DMS53 treated with DMSO at 0.1 percent for 48 hours (cell line): ENCODE measurements around the gene ZFC3H1.
A peak's percentile ranks its signal among the peaks of the same experiment; 100 is the strongest.

Source experiments
- DNase-seq: peaks from one replicate; lab custom pipeline; 2025; ENCODE audit not compliant: unreplicated experiment; lab: John Stamatoyannopoulos, UW

The ZFC3H1 gene

DNA sequence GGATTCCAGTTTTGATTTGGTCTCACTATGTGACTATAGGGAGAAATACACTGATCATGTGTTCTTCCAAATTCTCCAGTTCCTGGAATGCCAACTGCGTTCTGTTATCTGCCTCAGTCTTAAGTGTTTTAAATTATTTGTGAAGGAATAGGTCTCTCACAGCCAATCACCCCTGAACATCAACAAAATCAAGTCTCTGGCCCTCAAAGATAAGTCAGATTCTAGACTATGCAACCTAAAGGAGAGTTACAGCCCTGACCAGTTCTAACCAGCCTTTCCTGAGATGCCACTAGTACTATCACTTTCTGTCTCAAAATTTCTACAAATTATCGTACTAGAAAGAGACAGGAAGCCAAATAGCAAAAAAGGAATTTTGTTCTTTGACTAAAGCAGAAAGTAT lies 22.3 kb downstream of the ZFC3H1 start:
- no peak for DNase-seq

DNA sequence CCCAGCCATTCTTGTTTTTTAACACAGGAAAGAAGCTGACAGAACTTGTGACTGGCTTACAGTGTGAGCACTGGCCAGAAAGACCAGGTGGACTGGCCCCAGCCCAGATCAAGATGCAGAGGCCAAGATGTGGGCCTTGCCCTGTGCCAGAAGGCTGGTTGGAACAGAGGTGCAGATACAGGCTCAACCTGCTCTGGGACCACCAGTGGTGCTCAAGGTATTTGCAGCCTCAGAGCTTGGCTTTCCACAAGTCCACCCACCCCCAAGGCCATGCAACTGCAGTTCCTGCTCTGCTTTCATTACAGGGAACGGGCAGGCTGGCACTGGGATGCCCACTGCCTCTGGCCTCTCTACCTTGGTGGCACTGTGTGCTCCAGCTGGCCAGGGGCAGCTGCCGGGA lies 23.3 kb downstream of the ZFC3H1 start:
- no peak for DNase-seq

DNA sequence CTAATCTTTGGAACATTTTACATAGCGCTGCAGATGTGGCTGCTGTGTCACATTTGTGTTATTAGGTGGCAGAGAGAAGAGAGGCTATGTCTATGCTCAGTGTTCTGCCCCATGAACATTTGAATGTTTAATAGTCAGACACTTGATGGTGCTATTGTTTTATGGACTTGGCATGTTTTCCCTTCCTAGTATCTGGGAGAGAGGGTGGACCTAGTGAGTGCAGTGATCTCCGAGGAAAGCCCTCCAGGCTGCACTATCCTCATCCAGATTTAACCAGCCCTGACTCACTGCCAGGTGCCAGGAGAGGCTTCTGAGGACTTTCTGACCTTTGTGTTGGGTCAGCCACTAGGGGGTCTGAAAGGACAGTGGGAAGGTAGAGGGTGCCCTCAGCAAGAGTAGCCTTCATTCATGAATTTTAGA lies 24.3 kb downstream of the ZFC3H1 start:
- DNase-seq, result no peak

DNA sequence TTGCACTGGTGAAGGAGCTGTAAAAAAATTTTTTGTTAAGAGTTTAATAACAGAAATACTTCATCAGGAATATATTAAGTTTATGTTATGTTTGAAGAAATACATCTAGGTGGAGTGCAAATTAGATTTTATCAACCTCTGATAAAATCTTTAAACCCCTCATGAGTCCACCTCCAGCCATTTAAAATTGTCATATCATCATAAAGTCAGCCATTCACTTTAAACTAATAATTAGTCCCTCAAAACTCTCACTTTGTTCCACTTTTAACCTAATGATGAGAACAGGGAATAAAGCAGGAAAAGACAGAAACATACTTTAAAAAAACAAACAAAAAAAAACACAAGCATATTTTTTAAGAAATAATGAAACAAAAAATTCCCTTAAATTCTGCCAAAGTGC lies 25.1 kb downstream of the ZFC3H1 start:
- DNase-seq, result no peak

DNA sequence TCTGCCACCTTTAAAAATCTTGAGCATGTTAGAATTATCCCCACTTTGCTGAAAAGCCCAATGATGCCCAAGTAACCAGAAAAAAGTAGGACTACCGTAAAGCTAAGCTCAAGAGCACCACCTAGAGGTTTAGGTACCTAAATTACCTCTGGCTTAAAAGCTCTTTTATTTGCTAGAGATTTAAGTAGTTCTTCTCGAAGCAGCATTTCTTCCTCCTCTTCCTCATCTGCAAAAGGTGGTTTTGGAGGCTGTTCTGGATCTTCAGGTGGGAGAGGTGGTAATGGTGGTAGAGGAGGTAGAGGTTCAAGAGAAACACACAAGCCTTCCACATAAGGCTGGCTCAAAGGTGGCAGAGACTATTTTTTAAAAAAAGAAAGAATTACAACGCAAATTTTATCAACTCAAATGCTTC lies 26.9 kb downstream of the ZFC3H1 start:
- DNase-seq, result peak; percentile 83

DNA sequence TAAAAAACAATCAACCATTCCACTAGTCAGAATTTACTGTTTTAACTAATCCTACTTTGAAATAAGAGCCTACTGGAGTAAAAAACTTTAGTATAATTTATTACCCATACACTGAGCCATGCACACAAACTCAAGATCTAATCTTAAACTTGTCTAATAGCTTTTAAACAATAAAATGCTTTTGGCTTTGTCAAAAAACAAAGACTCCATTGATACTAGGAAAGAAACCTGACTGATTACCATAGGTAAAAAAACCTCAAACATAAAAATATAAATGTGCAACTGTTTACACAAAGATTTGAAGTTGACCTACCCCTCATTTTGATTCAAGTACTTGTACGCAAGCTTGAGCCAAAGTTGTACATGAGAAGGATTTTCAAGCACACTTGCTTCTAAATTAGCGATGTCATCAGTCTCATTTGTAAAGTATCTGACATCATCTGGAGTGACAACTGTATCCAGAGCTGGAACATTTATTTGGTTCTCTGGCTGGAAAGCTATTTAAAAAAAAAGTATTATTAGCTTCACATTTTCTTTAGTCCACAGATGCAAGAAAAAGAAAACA lies 36.1 kb downstream of the ZFC3H1 start:
- DNase-seq, result no peak

DNA sequence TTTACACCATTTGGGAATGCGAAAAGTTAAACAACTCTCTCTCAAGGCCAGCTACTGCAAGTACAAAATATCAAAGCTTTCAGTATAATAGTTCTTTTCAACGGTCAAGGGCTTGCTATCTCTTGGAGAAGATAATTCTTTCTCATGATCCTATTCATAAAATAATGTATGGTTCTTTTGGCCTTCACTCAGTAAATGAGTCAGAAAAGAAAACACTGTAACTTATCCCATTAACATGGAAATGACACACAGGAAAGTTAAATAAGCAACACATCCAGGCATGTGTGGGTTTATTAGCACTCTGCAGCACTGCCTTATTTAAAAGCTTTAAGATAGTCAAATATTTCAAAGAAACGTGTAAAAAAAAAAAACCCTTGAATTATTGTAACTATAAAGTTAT lies 36.9 kb downstream of the ZFC3H1 start:
- no peak for DNase-seq

DNA sequence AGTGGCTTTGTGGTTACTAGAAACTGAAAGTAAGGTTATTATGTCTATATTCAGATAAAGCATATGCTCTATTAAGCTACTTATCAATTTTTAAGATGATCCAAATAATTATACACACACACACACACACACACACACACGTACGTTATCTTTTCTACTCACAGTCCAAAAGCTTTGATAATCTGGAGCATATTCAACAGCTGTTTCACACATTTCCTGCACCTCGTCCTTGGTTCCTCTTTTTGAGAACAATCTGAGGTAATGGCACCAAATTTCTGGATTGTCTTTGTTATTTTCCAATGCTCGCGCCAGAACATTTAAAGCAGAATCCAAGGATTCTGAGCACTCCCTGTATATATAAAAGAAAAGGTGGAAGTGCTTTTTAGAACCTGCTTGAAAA lies 37.5 kb downstream of the ZFC3H1 start:
- no peak for DNase-seq

DNA sequence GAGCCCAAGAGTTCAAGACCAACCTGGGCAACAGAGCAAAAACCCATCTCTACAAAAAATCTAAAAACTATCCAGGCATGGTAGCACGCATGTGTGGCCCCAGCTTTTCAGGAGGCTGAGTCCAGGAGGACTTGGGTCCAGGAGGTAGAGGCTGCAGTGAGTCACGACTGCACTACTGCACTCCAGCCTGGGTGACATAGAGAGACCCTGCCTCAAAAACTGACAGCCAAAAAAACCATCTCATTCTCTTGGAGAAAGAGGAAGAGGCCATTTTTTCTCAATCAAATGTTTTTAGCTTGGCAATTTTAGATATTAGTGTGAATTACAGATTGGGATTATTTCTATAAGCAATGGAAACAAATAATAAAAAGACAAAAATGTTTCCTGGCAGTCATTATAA lies 38.2 kb downstream of the ZFC3H1 start:
- DNase-seq, result no peak

DNA sequence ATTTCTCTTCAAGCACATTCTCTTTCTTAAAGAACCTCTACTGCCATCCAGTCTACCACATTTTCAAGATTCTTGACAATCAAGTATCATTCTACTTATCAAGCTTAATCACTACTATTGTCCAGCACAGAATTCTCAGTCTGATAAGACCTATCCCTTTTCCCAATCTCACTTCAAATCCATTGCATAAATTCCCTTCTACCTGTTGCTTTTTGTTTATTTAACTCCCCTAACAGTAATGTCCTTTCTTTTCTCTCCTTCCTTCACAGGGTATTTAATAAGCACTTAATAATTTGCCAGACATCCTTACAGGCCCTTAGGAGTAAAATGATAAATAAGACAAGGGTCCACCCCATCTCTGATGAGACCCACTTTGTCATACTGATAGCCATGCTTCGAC lies 41.7 kb downstream of the ZFC3H1 start:
- no peak for DNase-seq

DNA sequence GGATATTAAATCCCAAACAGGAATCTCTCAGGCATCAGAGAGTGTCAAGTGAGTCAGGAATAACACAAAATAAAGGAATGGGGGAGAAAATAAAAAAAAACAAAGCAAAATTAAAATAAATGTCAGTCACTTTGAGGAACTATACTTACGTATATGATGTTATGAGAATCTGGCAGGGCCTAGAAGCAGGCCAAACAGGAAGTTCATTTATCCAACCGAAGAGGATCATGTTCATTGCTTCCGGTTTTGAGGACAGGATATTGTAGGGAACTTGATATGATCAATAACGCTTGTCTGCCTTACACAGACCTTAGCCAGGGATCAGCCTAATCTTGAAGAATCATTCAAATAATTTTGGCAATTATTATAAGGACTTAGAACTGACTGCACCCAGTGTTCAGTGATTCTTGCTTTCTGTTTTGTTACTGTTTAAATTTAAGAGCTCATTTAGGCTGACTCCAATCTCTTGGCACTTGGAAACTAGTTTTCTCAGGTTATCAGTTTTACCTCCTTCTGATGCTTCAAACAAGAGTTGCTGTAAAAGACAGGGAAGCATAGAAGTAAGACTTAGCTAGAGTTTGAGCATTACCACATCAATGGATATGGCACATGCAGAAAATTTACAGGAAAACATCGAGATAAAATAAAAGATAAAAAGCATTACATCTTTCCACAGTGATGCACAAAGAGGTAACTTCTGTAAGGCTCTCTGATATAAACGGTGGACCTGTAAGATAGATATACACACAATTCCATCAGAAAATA lies 53.4 kb downstream of the ZFC3H1 start:
- no peak for DNase-seq

DNA sequence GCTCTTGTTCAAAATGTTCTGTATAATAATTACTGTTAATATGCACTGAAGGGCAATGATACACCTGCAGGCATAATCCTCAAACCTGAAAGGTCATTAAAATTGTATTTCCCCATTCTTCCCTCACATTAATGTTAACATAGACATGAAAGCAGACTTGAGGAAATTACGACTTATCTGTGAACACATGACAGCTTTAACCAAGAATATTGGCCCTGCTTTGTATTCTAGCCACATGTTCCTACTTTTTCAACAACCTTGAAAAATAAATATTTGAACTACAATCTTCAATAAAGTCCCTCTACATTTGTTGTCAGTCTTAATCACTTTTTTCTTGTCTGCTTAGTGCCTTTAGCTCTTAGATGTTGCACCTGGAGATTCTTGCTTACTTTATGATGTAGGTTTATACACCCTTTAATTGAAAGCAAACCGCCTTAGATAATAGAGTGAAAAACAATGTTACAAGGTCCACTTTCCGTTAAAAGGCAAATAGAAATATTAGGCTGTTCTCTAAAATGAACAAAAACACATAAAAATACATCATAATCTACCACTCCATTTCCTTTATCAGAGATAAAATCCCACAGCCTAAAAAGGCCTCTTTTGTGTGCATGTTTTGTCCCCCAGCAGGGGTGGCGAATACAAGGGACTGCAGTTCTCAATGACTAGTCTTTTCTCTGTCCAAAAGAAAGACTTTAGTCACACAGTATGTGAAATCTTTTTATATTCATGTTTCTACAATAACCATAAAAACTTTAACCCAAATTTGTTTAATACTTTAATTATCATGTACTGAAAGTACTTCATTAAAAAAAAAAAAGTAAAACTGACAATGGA lies 55.9 kb downstream of the ZFC3H1 start:
- peak; percentile 43 for DNase-seq

DNA sequence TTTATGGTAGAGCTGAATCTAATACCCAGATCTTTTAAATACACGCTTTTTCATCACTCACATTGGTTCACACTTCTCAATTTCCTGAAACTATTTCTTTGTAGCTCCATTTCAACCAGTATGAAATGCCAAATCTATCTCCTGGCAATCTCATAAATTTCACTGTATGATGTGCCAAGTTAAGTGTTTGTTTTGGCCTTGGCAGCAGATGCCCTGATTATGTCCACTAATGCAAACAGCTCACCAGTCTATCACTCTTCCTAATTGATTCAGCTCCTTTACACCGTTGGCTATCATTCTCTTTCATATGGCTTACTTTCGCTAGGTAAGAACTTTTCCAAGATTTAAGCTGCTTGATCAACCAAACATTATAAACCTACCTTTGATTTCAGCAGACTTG lies 58.6 kb downstream of the ZFC3H1 start:
- peak; percentile 8 for DNase-seq

DNA sequence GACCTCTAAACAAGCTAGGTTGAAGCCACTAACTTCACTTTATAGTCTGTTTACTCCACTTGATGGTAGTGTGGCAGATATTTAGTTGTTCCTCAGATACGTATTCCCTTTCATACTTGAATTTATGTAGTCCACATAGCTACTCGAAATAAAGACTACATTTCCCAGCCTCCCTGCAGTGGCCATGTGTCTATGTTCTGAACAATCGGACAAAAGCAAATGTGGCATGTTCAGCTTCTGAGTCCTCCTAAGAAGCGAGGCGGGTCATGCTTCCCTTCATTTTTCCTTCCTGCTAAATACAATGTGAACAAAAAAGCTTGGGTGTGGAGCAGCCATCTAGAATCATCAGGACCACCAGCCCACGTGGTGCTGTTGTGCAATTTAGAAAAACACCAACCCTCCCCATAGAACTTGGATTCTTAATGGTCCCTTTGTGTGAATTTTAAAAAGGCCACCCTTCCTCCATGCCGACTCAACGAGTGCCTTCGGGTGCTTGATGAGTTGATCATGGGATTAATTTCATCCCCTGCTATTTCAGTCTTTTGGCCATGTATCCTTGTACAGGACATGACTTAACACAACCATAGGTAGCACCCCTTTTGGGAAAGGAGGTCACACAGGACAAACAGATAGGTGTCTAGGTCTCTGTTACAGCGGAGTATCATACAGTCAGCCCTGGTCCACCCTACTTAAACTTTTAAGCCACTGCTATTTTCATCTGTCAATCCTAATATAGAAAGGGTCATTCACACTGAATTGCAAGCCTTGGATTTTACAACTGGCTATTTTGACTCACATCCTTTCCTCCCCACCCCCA lies 60.7 kb downstream of the ZFC3H1 start:
- DNase-seq, result no peak

DNA sequence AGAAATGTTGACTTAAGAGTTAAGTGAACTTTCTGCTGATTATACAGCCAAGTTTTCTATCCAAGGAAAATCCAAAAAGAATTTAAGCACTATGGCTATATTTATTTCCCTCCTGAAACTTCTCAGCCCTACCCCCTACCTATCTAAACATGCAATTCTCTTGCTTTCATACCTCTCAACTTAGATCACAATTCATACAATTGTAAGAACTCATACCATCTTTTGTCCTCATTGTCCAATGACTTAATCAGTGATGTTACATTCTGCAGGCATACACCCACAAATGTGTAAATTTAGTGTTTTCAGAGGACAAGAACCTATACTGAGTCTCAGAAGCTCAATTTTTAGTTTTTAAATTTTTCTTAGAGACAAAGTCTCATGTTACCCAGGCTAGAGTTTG lies 62.1 kb downstream of the ZFC3H1 start:
- DNase-seq, result no peak

DNA sequence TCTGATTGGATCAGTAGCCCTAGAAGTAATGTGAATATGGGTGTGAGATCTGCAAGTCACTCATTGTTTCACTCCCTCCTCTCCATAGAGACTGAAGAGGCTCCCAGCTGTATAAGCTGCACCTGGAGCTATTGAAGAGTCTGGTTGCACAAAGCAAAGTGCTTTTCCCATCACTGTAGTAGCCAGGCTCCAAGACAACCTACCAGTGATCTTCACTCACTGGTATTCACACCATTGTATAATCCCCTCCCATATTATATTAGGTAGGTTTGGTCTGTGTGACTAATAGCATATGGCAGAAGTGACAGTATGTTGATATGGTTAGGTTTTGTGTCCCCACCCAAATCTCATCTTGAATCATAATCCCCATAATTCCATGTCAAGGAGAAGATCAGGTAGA lies 64.4 kb downstream of the ZFC3H1 start:
- no peak for DNase-seq

DNA sequence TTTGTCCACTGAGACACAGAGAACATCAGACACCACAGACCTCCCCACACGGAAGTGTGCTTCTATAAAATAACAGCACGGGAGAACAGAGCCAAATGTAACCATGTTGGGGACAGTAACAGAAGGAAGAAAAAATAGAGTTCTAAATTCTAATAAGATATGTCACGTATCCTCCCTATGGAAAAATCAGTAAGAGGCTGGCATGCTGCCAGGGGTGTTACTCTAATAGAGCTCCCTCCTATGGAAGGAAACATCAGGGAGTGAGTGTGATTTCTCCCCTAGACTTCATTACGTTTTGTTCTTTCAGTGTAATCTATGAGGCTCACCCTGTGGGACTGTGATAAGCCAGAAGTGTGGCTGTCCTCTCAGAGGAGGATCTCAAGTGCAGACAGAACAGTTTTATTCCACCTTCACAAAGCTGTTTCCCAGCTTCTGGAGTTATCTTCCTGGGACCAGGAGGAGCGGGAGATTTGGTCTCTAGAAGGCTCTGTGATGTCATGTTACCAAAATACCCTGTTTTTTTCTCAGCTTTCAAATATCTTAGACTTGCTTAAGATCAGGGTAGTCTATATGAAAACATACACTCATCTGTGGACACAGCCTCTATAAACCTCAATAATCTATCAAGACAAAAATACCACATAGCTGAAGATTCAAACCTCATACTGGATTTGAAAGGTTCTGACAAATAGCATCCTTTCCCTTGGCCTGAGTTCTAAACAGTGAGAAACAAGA lies 69.3 kb downstream of the ZFC3H1 start:
- DNase-seq, result peak; percentile 25

DNA sequence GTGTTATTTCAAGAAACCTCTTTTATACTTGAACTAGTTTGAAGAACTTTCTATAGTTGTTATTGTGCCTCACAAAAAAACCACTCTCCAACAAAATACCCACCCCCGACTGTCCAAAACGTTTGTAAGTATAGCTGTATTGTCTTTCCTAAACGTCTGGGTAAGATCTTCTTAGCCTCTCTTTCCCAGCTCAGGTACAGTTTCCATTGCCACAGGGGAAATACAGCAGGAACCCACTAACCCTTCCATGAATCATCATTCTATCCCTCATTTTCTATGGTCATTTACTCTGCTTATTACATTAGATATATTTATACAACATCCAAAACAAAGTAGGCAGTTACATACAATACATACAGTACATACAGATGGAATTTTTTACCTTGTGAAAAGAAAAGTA lies 70.8 kb downstream of the ZFC3H1 start:
- DNase-seq, result no peak

DNA sequence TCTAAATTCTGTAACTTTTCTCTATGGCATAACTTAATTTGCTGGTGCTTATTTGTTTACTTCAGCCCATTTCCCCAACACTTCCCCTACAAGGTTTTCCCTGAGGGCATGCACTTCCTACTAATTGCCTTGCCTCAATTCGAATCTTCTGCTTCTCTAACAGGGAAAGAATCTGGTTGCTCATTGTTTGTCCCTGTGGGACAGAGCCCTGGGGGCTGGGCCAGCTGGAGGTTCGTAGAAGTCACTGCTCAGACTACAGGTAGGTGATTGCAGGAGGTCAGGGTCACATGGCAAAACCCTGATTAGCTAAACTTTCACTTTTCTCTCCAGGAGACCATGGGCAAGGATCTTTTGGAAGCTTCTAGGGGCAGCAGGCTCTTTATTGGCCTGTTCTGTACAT lies 72.0 kb downstream of the ZFC3H1 start:
- no peak for DNase-seq

DNA sequence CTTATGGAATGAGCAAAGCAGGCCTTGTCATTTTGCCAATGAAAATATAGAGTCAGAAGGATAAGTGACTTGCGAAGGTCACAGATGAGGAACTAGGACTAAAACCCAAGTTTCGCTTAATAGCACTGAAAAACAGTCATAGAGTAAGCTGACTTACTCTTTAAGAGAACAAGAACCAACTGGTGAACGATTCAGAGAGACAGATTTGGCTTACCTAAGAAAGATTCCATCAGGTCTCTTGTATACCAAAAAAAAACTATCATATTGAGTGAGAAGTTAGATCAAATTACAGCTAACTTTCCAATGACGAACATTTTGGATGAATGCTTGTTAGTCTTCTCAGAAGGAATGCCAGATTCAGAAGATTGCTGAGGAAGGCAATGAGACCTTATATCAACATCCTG lies 74.2 kb downstream of the ZFC3H1 start:
- DNase-seq, result no peak

DNA sequence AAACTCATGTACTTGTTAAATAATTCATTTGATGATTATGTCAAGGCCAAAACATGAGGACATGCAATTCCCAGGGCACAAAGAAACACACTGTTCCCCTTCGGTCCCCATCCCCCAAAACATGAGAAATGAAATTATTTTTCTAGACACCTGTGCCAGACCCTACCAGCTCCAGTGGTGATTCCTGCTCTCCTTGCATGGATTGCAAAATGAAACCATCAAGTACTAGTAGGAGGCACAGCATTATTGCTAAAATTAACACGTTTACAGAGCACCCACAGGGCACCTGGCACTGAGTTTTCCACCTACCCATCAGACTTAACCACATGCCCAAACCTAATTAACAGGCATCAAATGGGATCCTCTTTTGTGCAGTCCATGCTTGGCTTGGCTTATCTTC lies 76.6 kb downstream of the ZFC3H1 start:
- no peak for DNase-seq
